ENCODE measurements around the gene PTPRH.
"Not testable (repeated sequence)": the region's sequence is repeated elsewhere in the genome, so short reads cannot be mapped to it uniquely, and the experiment has no call there.

The PTPRH gene

GRCh38 chr19:55226788-55227187 is 17.5 kb upstream of the PTPRH start:
- no peak for DNase-seq (ENCODE audit: low read depth)

GRCh38 chr19:55226273-55226672 is 17.0 kb upstream of the PTPRH start:
- no peak for DNase-seq (ENCODE audit: low read depth)

- DNase-seq (ENCODE audit: low read depth): no peak
These were observed 16.2 kb upstream of the PTPRH start for GRCh38 chr19:55225415-55225958.

- DNase-seq (ENCODE audit: low read depth): not testable (repeated sequence)
These were observed 15.5 kb upstream of the PTPRH start for GRCh38 chr19:55224679-55225414.

GRCh38 chr19:55224038-55224665 is 14.9 kb upstream of the PTPRH start:
- DNase-seq (ENCODE audit: low read depth): no peak

- DNase-seq (ENCODE audit: low read depth): no peak
These were observed 14.2 kb upstream of the PTPRH start for GRCh38 chr19:55223291-55224037.

GRCh38 chr19:55220525-55220924 is 11.2 kb upstream of the PTPRH start:
- no peak for DNase-seq (ENCODE audit: low read depth)

- DNase-seq (ENCODE audit: low read depth): peak; percentile 57
These were observed 7.3 kb upstream of the PTPRH start for GRCh38 chr19:55216461-55217198.

GRCh38 chr19:55213547-55213946 is 4.2 kb upstream of the PTPRH start:
- DNase-seq (ENCODE audit: low read depth): no peak

- peak; percentile 15 for DNase-seq (ENCODE audit: low read depth)
These were observed 3.1 kb upstream of the PTPRH start for GRCh38 chr19:55212447-55212846.

- no peak for DNase-seq (ENCODE audit: low read depth)
These were observed 582 bp upstream of the PTPRH start for GRCh38 chr19:55209693-55210472.

GRCh38 chr19:55206664-55207500 is 2.4 kb downstream of the PTPRH start:
- peak; percentile 32 for DNase-seq (ENCODE audit: low read depth)

GRCh38 chr19:55202199-55202598 is 7.1 kb downstream of the PTPRH start:
- not testable (repeated sequence) for DNase-seq (ENCODE audit: low read depth)

- no peak for DNase-seq (ENCODE audit: low read depth)
These were observed 9.6 kb downstream of the PTPRH start for GRCh38 chr19:55199620-55200204.

- DNase-seq (ENCODE audit: low read depth): no peak
These were observed 10.7 kb downstream of the PTPRH start for GRCh38 chr19:55198651-55199050.

GRCh38 chr19:55197528-55197927 is 11.8 kb downstream of the PTPRH start:
- no peak for DNase-seq (ENCODE audit: low read depth)

- DNase-seq (ENCODE audit: low read depth): no peak
These were observed 12.5 kb downstream of the PTPRH start for GRCh38 chr19:55196803-55197202.

GRCh38 chr19:55193481-55193880 is 15.8 kb downstream of the PTPRH start:
- no peak for DNase-seq (ENCODE audit: low read depth)

GRCh38 chr19:55189403-55189835 is 19.9 kb downstream of the PTPRH start:
- no peak for DNase-seq (ENCODE audit: low read depth)

- DNase-seq (ENCODE audit: low read depth): no peak
These were observed 20.7 kb downstream of the PTPRH start for GRCh38 chr19:55188625-55189024.

Measured in activated T-cell treated with anti-CD3 and anti-CD28 coated beads for 24 hours (primary cell).